ENCODE data around the gene SLC10A4.

DNA sequence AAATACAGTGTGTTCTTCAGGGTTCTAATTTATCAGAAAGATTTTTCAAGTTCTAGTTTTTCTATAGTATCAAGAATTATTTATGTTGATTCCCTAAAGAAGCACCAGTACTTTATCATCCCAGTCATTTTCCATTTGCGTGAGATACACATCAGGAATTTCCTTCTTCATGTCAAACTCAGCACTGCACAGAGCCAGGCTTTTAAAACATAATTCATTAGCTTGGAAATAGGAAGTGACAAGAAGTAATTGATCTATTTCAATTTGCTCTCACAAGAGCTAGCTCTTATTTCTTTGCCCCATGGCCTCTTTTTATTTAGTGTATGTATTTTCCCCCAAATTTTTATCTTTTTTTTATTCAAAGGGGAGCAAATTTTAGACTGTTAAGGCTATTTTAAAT is 13.0 kb upstream of the SLC10A4 start:
- TF ChIP-seq, protein P1, sequence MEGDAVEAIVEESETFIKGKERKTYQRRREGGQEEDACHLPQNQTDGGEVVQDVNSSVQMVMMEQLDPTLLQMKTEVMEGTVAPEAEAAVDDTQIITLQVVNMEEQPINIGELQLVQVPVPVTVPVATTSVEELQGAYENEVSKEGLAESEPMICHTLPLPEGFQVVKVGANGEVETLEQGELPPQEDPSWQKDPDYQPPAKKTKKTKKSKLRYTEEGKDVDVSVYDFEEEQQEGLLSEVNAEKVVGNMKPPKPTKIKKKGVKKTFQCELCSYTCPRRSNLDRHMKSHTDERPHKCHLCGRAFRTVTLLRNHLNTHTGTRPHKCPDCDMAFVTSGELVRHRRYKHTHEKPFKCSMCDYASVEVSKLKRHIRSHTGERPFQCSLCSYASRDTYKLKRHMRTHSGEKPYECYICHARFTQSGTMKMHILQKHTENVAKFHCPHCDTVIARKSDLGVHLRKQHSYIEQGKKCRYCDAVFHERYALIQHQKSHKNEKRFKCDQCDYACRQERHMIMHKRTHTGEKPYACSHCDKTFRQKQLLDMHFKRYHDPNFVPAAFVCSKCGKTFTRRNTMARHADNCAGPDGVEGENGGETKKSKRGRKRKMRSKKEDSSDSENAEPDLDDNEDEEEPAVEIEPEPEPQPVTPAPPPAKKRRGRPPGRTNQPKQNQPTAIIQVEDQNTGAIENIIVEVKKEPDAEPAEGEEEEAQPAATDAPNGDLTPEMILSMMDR (IDR thresholded peaks at IDR 0.05; ENCODE audit: poor library complexity): no peak
- no peak for TF ChIP-seq EZH2 (IDR thresholded peaks at IDR 0.05; ENCODE audit: borderline replicate concordance)

Measured in hepatocyte (in vitro differentiated cells).